ENCODE results near the gene LRRTM4. TPM values are rescaled to one million over a fixed set of nuclear protein-coding genes. Genes with fewer than 3 reads are reported as not detected.
"Not testable (repeated sequence)": the region's sequence is repeated elsewhere in the genome, so short reads cannot be mapped to it uniquely, and the experiment has no call there.

The LRRTM4 gene
- total RNA-seq, 1 donor from 2014 or later, result 1.8 TPM

DNA sequence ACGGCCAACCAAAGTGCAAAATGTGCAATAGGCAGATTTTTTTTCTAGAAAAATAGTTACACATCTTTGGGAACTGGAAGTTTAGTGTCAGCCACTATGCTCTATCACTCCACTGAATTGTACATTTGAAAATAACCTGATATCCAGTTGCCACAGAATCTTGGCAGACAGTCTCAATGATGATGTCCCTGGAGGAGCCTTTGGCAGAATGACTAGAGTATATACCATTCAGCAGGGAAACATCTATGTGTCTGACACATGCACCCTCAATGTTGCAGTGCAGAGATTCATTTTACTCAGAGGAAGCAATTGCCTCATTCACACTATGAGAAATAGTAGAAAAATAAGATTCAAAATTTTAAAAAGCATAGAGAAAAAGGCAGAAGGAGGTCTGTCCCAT is 475.8 kb downstream of the LRRTM4 start:
- no peaks in the 10 kb centered on the region for H3K9me3 Mint-ChIP-seq (ENCODE audit: unreplicated experiment)
- H3K4me3 Mint-ChIP-seq (ENCODE audit: unreplicated experiment), result no peak overlapping the region
- H3K27ac Mint-ChIP-seq (ENCODE audit: unreplicated experiment), result no peak overlapping the region
- no peaks in the 10 kb centered on the region for H3K36me3 Mint-ChIP-seq (ENCODE audit: low read depth, unreplicated experiment)
- peaks cover 2% of the 10 kb centered on the region for H3K27me3 Mint-ChIP-seq (ENCODE audit: unreplicated experiment)
- no peak for DNase-seq (ENCODE audit: low spot score)
- TF ChIP-seq, protein P1, sequence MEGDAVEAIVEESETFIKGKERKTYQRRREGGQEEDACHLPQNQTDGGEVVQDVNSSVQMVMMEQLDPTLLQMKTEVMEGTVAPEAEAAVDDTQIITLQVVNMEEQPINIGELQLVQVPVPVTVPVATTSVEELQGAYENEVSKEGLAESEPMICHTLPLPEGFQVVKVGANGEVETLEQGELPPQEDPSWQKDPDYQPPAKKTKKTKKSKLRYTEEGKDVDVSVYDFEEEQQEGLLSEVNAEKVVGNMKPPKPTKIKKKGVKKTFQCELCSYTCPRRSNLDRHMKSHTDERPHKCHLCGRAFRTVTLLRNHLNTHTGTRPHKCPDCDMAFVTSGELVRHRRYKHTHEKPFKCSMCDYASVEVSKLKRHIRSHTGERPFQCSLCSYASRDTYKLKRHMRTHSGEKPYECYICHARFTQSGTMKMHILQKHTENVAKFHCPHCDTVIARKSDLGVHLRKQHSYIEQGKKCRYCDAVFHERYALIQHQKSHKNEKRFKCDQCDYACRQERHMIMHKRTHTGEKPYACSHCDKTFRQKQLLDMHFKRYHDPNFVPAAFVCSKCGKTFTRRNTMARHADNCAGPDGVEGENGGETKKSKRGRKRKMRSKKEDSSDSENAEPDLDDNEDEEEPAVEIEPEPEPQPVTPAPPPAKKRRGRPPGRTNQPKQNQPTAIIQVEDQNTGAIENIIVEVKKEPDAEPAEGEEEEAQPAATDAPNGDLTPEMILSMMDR (IDR thresholded peaks at IDR 0.05; ENCODE audit: unreplicated experiment), result no peak
- H3K4me1 Mint-ChIP-seq (ENCODE audit: unreplicated experiment), result peaks cover 6% of the 10 kb centered on the region

DNA sequence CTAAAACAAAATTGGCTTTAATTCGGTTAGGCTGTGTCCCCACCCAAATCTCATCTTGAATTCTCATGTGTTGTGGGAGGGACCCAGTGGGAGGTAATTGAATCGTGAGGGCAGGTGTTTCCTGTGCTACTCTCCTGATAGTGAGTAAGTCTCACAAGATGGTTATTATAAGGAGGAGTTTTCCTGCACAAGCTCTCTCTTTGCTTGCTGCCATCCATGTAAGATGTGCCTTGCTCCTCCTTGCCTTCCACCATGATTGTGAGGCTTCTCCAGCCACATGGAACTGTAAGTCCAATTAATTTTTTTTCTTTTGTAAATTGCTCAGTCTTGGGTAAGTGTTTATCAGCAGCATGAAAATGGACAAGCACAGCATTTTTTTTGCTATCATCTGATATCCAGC is 476.7 kb downstream of the LRRTM4 start:
- H3K27me3 Mint-ChIP-seq (ENCODE audit: unreplicated experiment); H3K36me3 Mint-ChIP-seq (ENCODE audit: low read depth, unreplicated experiment); H3K27ac Mint-ChIP-seq (ENCODE audit: unreplicated experiment); H3K4me3 Mint-ChIP-seq (ENCODE audit: unreplicated experiment); H3K4me1 Mint-ChIP-seq (ENCODE audit: unreplicated experiment); H3K9me3 Mint-ChIP-seq (ENCODE audit: unreplicated experiment); DNase-seq (ENCODE audit: low spot score): not testable (repeated sequence)

DNA sequence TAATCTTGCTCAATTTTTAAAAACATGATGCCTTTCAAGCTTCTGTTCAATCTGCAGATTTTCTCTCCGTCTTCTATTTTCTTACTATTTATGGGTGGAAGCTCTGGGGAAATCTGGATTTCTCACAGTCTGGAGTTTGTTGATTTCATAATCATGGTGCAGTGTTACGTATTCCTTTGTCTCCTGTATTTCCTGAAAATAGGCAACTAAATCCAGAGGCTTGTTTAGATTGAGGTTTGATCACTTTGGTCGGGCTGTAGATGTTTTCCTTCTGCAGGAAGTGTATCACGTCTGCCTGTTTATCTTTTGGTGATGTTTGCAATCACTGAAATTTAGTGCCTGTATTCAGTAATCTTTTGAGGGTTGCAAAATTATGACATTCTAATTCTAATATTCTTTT is 487.7 kb downstream of the LRRTM4 start:
- Mint-ChIP-seq H3K4me3 (ENCODE audit: unreplicated experiment) (no peak overlapping the region), H3K4me1 (ENCODE audit: unreplicated experiment) (peaks cover 8% of the 10 kb centered on the region), H3K27ac (ENCODE audit: unreplicated experiment) (peak overlapping the region; percentile 80), H3K9me3 (ENCODE audit: unreplicated experiment) (no peaks in the 10 kb centered on the region), H3K27me3 (ENCODE audit: unreplicated experiment) (no peaks in the 10 kb centered on the region), H3K36me3 (ENCODE audit: low read depth, unreplicated experiment) (no peaks in the 10 kb centered on the region)
- DNase-seq (ENCODE audit: low spot score), result no peak
- TF ChIP-seq, protein P1 (IDR thresholded peaks at IDR 0.05; ENCODE audit: unreplicated experiment), result no peak

DNA sequence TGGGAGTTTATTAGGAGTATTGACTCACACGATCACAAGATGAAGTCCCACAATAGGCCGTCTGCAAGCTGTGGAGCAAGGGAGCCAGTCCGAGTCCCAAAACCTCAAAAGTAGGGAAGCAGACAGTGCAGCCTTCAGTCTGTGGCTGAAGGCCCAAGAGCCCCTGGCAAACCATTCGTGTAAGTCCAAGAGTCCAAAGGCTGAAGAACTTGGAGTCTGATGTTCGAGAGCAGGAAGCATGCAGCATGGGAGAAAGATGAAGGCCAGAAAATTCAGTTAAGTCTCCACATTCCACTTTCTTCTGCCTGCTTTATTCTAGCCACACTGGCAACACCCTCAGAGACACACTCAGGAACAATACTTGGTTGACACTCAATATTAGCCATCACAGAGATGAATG is 492.9 kb downstream of the LRRTM4 start:
- not testable (repeated sequence) for H3K4me3 Mint-ChIP-seq (ENCODE audit: unreplicated experiment); H3K4me1 Mint-ChIP-seq (ENCODE audit: unreplicated experiment); H3K9me3 Mint-ChIP-seq (ENCODE audit: unreplicated experiment); H3K27me3 Mint-ChIP-seq (ENCODE audit: unreplicated experiment); H3K27ac Mint-ChIP-seq (ENCODE audit: unreplicated experiment); H3K36me3 Mint-ChIP-seq (ENCODE audit: low read depth, unreplicated experiment); DNase-seq (ENCODE audit: low spot score)

DNA sequence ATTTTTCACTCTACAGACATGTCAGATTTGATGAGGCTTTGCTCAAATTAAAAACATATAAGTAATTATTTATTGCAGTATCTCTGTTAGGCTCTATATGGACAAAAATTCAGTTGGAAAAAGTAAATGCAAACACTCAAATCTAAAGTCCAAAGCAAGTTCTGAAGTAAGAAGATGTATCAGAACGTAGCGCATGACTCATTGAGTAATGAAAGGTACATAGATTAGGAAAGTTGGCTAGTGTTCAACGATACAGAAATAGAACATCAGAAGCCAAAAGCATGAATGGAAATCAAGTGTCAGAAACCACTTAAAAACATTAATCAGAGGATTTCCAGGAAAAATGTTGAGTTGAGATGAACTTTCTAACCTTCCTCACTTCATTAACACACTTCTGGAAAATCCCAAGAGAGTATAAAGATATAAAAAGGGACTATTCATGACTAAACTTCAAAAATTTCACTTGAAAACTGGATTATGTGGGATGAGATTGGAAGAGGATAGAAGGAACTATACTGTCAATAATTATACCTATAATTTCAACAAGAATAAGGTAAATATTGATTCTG is 494.1 kb downstream of the LRRTM4 start:
- TF ChIP-seq, protein P1 (IDR thresholded peaks at IDR 0.05; ENCODE audit: unreplicated experiment), result no peak
- no peaks in the 10 kb centered on the region for H3K36me3 Mint-ChIP-seq (ENCODE audit: low read depth, unreplicated experiment)
- DNase-seq (ENCODE audit: low spot score), result no peak
- H3K4me3 Mint-ChIP-seq (ENCODE audit: unreplicated experiment), result no peak overlapping the region
- H3K27me3 Mint-ChIP-seq (ENCODE audit: unreplicated experiment), result no peaks in the 10 kb centered on the region
- no peaks in the 10 kb centered on the region for H3K4me1 Mint-ChIP-seq (ENCODE audit: unreplicated experiment)
- H3K9me3 Mint-ChIP-seq (ENCODE audit: unreplicated experiment), result no peaks in the 10 kb centered on the region
- no peak overlapping the region for H3K27ac Mint-ChIP-seq (ENCODE audit: unreplicated experiment)

DNA sequence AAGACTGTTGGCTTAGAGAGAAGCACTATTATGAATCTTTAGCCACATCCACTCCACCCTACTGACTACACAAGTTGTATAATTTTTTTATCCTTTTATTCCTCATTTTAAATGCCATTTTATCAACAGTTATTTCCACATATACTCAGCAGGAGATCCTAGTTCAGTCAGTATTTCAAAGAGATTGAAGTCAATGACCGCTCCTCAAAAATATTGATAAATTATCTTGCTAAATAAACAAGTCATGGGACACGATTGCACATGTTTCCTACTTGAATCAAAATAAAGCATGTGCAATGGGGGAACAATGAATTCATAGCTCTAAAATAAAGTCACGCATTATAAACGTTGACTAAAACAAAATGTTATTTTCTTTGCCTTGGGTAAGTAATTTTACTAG is 496.5 kb downstream of the LRRTM4 start:
- Mint-ChIP-seq H3K27me3 (ENCODE audit: unreplicated experiment) (no peaks in the 10 kb centered on the region), H3K27ac (ENCODE audit: unreplicated experiment) (no peak overlapping the region), H3K4me1 (ENCODE audit: unreplicated experiment) (no peaks in the 10 kb centered on the region), H3K36me3 (ENCODE audit: low read depth, unreplicated experiment) (no peaks in the 10 kb centered on the region), H3K9me3 (ENCODE audit: unreplicated experiment) (no peaks in the 10 kb centered on the region), H3K4me3 (ENCODE audit: unreplicated experiment) (no peak overlapping the region)
- TF ChIP-seq, protein P1 (IDR thresholded peaks at IDR 0.05; ENCODE audit: unreplicated experiment), result no peak
- DNase-seq (ENCODE audit: low spot score), result no peak
